ENCODE results near the gene NAA15.

GRCh38 chr4:139330283-139330682 lies 29.0 kb downstream of the NAA15 start:
- no peak for TF ChIP-seq EZH2phosphoT487 (IDR thresholded peaks at IDR 0.05; ENCODE audit: borderline replicate concordance, low read length)
- TF ChIP-seq CTCF (conservative IDR thresholded peaks at IDR 0.05; ENCODE audit: low read depth, low read length), result no peak
- no peak for TF ChIP-seq EZH2 (IDR thresholded peaks at IDR 0.05; ENCODE audit: low read length, unreplicated experiment)
